AG04450 (cell line): ENCODE data around the gene IRGC. TPM values are rescaled to one million over a fixed set of nuclear protein-coding genes. Genes with fewer than 3 reads are reported as not detected.

ENCODE experiments used
- CTCF ChIA-PET: fragments of 300-600, 350-600 bp; formaldehyde crosslinking; extraction: SDS; loops from one replicate; lab custom pipeline; 2022; ENCODE audit warnings: antibody characterized with exemption, inconsistent platforms; lab: Charles Lee
- POLR2A ChIA-PET: fragments of 350-600 bp; formaldehyde crosslinking; extraction: SDS; loops from one replicate; lab custom pipeline; 2021; ENCODE audit warnings: antibody characterized with exemption, inconsistent platforms; lab: Yijun Ruan, JAX
- DNase-seq: peaks from one replicate; pipeline ENCODE4 v3.0.0-alpha.2; 2011; ENCODE audit warnings: low read depth, low spot score
- H3K27ac ChIP-seq: one replicate; pipeline ENCODE4 v1.5.1; 2012; ENCODE audit warnings: low read depth, low read length, control low read depth
- H3K27me3 ChIP-seq: one replicate; pipeline ENCODE4 v1.6.0; 2012; ENCODE audit warnings: low read length; ENCODE audit not compliant: control insufficient read depth, insufficient read depth
- H3K4me3 ChIP-seq: 2 replicates; pipeline ENCODE4 v1.5.1; 2011; ENCODE audit warnings: mild to moderate bottlenecking, low read depth, low read length, control low read depth
- H3K9me3 ChIP-seq: 2 replicates; pipeline ENCODE4 v1.5.1; 2012; ENCODE audit warnings: low read length; ENCODE audit not compliant: control insufficient read depth, insufficient read depth
- CTCF ChIP-seq: IDR thresholded peaks from 2 replicates; pipeline ENCODE4 v1.5.1; 2011; ENCODE audit warnings: low read depth, low read length, control low read depth, inconsistent platforms
- polyA plus RNA-seq: library from polyadenylated mRNA; depleted of rRNA; stranded (reverse); fragments of >200 nt; gene quantifications from 2 replicates; pipeline ENCODE4 v1.2.3, GENCODE V29; 2011

IRGC gene
- polyA plus RNA-seq, 1 experiment: not detected

- ChIA-PET CTCF (interaction anchor here (0.6 kb wide), 1 partner anchor 362 kb away, joined by 3 read pairs; no protein-coding TSS in a partner anchor), POLR2A (no interaction called here)
- H3K4me3 ChIP-seq: no peak overlapping the region
- no peak for TF ChIP-seq CTCF
- no peaks in the 10 kb centered on the region for H3K27me3 ChIP-seq
- no peak overlapping the region for H3K27ac ChIP-seq
- no peaks in the 10 kb centered on the region for H3K9me3 ChIP-seq
- no peak for DNase-seq
These were observed 33.3 kb downstream of the IRGC start for GRCh38 chr19:43749152-43749551.

- H3K9me3 ChIP-seq: no peaks in the 10 kb centered on the region
- no peak for DNase-seq
- CTCF ChIA-PET: interaction anchor here (0.7 kb wide), 1 partner anchor 16 kb away, joined by 3 read pairs; no protein-coding TSS in a partner anchor
- no peak overlapping the region for H3K4me3 ChIP-seq
- no peak for TF ChIP-seq CTCF
- H3K27ac ChIP-seq: no peak overlapping the region
- POLR2A ChIA-PET: no interaction called here
- H3K27me3 ChIP-seq: no peaks in the 10 kb centered on the region
These were observed 34.0 kb downstream of the IRGC start for GRCh38 chr19:43749898-43750297.

DNA sequence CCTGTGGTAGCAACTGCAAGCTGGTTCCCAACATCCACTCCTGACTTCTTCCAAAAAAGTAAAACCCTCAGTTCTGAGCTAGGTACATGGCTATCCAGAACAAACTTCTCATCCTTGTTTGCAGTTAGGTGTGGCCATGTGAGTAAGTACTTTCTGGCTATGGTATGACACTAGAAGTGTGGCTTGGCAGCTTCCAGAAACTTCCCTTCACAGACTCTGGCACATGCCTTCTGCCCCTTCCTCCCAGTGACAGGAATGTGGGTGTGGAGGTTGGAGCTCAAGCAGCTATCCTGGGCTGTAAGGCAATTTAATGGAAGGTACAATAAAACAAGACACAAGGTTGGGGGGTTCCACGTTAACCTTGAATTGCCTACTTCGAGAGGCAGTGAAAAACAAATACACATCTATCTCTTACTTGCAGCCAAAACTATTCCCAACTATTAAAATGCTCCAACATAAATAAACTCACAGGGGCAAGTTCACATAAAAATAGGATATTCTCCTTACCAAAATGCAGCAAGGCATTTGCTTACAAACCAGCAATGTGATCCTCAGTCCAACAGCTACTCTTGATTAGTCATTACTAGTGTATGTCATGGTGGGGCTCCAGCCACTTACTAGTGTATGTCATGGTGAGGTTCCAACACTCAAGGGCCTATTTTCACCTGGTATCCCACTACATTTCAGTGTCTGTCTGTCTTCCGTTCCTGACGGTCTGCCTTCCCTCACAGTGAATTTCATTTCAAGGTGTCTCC is 35.8 kb downstream of the IRGC start:
- CTCF ChIA-PET: interaction anchor here (0.6 to 1.6 kb wide), 5 partner anchors 15 to 83 kb away, joined by 3 to 7 read pairs (median 5); no protein-coding TSS in a partner anchor
- Histone ChIP-seq H3K27me3 (no peaks in the 10 kb centered on the region), H3K9me3 (no peaks in the 10 kb centered on the region), H3K27ac (no peak overlapping the region), H3K4me3 (no peak overlapping the region)
- no peak for TF ChIP-seq CTCF
- DNase-seq: no peak
- POLR2A ChIA-PET: interaction anchor here (0.6 to 2.3 kb wide), 2 partner anchors 13 to 77 kb away, joined by 6 to 8 read pairs; no protein-coding TSS in a partner anchor

DNA sequence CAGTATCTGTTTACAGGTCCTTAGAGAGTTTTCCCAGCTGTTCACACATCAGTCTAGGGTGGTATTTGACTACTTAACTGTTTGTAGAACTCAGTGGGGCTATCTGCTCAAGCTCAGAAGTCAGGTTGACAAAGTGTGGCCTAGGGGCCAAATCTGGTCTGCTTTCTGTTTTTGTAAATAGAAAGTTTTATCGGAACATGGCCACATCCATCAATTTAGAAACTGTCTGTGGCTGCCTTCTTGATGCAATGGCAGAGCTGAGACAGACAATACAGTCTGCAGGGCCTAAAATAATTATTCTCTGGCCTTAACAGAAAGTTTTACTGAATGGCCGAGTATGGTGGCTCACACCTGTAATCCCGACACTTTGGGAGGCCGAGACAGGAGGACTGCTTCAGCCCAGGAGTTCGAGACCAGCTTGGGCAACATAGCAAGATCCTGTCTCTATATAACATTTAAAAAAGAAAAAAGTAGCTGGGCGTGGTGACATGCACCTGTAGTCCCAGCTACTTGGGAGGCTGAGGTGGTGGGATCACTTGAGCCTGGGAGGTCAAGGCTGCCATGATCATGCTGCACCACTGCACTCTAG is 36.5 kb downstream of the IRGC start:
- H3K27ac ChIP-seq: peak overlapping the region; percentile 3
- H3K9me3 ChIP-seq: no peaks in the 10 kb centered on the region
- ChIA-PET POLR2A (interaction anchor here (2.3 kb wide), 1 partner anchor 13 kb away, joined by 6 read pairs; no protein-coding TSS in a partner anchor), CTCF (interaction anchor here (0.5 to 2.5 kb wide), 6 partner anchors 14 to 120 kb away, joined by 3 to 8 read pairs (median 4); no protein-coding TSS in a partner anchor)
- TF ChIP-seq CTCF: no peak
- no peaks in the 10 kb centered on the region for H3K27me3 ChIP-seq
- no peak overlapping the region for H3K4me3 ChIP-seq
- DNase-seq: no peak

DNA sequence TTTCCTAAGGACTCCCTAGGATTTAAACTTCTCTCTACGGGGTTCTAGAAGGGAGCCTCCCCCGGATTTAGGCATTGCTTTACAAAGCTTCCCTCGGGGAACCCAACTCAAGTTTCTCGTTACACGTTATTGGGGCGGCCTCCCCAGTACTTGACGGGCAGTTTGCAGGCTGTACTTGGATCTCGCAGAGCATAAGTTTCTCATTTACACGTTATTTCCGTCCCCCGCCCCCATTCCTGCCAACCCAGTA is 38.3 kb downstream of the IRGC start:
- no peak for TF ChIP-seq CTCF
- Histone ChIP-seq H3K4me3 (peak overlapping the region; percentile 88), H3K27me3 (no peaks in the 10 kb centered on the region), H3K9me3 (no peaks in the 10 kb centered on the region), H3K27ac (peak overlapping the region; percentile 57)
- ChIA-PET POLR2A (interaction anchor here (1.0 to 2.3 kb wide), 7 partner anchors 9 to 86 kb away, joined by 3 to 14 read pairs (median 5); partner anchors contain the start of gene ZNF283), CTCF (interaction anchor here (1.6 to 5.2 kb wide), 3 partner anchors 12 to 86 kb away, joined by 5 to 30 read pairs (median 8); no protein-coding TSS in a partner anchor)
- DNase-seq: no peak
